Measurements from ENCODE around the gene CAMKK2. TPM values are rescaled to one million over a fixed set of nuclear protein-coding genes. Genes with fewer than 3 reads are reported as not detected.

The CAMKK2 gene
- total and polyA plus RNA-seq, 9 of the 15 experiments (the other 6 are each of a cell fraction or from before 2014, with no cell fraction given) = 4.3 to 32.0 (median 18.2) TPM

- TF ChIP-seq GATAD2A (IDR thresholded peaks at IDR 0.05) (0 out of 2 replicates have a peak, but pooled peaks have one; percentile 14), HBP1 (CRISPR knock-in tag; IDR thresholded peaks at IDR 0.05) (0 out of 2 replicates have a peak, but pooled peaks have one; percentile 44), DACH1 (IDR thresholded peaks at IDR 0.05; ENCODE audit: partially characterized antibody) (peak; percentile 94), MTA1 (IDR thresholded peaks at IDR 0.05; ENCODE audit: borderline replicate concordance) (peak; percentile 82), ZBTB7A (IDR thresholded peaks at IDR 0.05; ENCODE audit: borderline replicate concordance, control insufficient read depth, low read depth, low read length) (no peak), CC2D1A (IDR thresholded peaks at IDR 0.05) (0 out of 2 replicates have a peak, but pooled peaks have one; percentile 18), CREBBP (IDR thresholded peaks at IDR 0.05; ENCODE audit: low read depth, low read length) (peak; percentile 62), SRSF3 (IDR thresholded peaks at IDR 0.05; ENCODE audit: insufficient read depth, low read length) (no peak), XRCC5 (IDR thresholded peaks at IDR 0.05; ENCODE audit: low read depth, low read length) (no peak), HDAC1 (IDR thresholded peaks at IDR 0.05) (peak in 1 of 2 experiments; percentile 37; a peak in 1 of 4 replicates), RBM25 (IDR thresholded peaks at IDR 0.05; ENCODE audit: low read depth, low read length, severe bottlenecking) (peak; percentile 4), ZBTB2 (IDR thresholded peaks at IDR 0.05) (peak; percentile 77), ZNF121 (CRISPR knock-in tag; conservative IDR thresholded peaks at IDR 0.05) (peak; percentile 86)
- TF ChIP-seq, protein P1, sequence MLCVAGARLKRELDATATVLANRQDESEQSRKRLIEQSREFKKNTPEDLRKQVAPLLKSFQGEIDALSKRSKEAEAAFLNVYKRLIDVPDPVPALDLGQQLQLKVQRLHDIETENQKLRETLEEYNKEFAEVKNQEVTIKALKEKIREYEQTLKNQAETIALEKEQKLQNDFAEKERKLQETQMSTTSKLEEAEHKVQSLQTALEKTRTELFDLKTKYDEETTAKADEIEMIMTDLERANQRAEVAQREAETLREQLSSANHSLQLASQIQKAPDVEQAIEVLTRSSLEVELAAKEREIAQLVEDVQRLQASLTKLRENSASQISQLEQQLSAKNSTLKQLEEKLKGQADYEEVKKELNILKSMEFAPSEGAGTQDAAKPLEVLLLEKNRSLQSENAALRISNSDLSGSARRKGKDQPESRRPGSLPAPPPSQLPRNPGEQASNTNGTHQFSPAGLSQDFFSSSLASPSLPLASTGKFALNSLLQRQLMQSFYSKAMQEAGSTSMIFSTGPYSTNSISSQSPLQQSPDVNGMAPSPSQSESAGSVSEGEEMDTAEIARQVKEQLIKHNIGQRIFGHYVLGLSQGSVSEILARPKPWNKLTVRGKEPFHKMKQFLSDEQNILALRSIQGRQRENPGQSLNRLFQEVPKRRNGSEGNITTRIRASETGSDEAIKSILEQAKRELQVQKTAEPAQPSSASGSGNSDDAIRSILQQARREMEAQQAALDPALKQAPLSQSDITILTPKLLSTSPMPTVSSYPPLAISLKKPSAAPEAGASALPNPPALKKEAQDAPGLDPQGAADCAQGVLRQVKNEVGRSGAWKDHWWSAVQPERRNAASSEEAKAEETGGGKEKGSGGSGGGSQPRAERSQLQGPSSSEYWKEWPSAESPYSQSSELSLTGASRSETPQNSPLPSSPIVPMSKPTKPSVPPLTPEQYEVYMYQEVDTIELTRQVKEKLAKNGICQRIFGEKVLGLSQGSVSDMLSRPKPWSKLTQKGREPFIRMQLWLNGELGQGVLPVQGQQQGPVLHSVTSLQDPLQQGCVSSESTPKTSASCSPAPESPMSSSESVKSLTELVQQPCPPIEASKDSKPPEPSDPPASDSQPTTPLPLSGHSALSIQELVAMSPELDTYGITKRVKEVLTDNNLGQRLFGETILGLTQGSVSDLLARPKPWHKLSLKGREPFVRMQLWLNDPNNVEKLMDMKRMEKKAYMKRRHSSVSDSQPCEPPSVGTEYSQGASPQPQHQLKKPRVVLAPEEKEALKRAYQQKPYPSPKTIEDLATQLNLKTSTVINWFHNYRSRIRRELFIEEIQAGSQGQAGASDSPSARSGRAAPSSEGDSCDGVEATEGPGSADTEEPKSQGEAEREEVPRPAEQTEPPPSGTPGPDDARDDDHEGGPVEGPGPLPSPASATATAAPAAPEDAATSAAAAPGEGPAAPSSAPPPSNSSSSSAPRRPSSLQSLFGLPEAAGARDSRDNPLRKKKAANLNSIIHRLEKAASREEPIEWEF (CRISPR knock-in tag; IDR thresholded peaks at IDR 0.05) = peak; percentile 74; the same call in 1 of the 2 replicates
- BruUV-seq (replicated peaks) = no TSS peak
- ATAC-seq (no peak), DNase-seq (ENCODE audit: extremely low read depth in 1 of 4, low spot score in 3 of 4) (no peak), FAIRE-seq (no peak)
- Histone ChIP-seq H3K79me2 (ENCODE audit: control insufficient read depth, insufficient read depth, low read length) (no peaks in the 10 kb centered on the region), H4K20me1 (replicated peaks; ENCODE audit: control insufficient read depth, insufficient read depth, low read length) (no peaks in the 10 kb centered on the region), H3K9ac (ENCODE audit: insufficient read depth in 1 of 2, low read depth in 2 of 2, low read length in 2 of 2) (no peak overlapping the region), H3K9me1 (ENCODE audit: control insufficient read depth, insufficient read depth, low read length) (peaks cover 13% of the 10 kb centered on the region), H3K9me3 (replicated peaks; ENCODE audit: control insufficient read depth, insufficient read depth, low read depth, low read length) (no peaks in the 10 kb centered on the region), H3K36me3 (ENCODE audit: control insufficient read depth, insufficient read depth, low read length) (peaks cover 15% of the 10 kb centered on the region; the same call in 1 of the 3 replicates), H2AFZ (ENCODE audit: low read depth, low read length) (no peak overlapping the region), H3K4me3 (no peak overlapping the region), H3K27ac (ENCODE audit: extremely low read depth, low read depth, low read length) (no peak overlapping the region), H3K4me2 (ENCODE audit: insufficient read depth, low read length) (no peak overlapping the region), H3K4me1 (replicated peaks in 1 of 2; ENCODE audit: control insufficient read depth in 2 of 2, insufficient read depth in 2 of 2, low read length in 2 of 2) (peaks cover 6 to 10% of the 10 kb centered on the region in 2 experiments; a peak in 4 of 5 replicates), H3K27me3 (ENCODE audit: control insufficient read depth in 2 of 2, insufficient read depth in 2 of 2, low read length in 2 of 2) (no peaks in the 10 kb centered on the region)
- intact Hi-C loops (cut with micrococcal nuclease) (loop anchor here (10.0 kb wide), 1 partner anchor 215 kb away; no protein-coding TSS in a partner anchor), in situ Hi-C loops (cut with MboI) (no loop called here)
- ChIA-PET CTCF (ENCODE audit: low intra/inter-chr PET ratio) (interaction anchor here (1.0 kb wide), 1 partner anchor 159 kb away, joined by 4 read pairs; no protein-coding TSS in a partner anchor), POLR2A (interaction anchor here (2.0 kb wide), 1 partner anchor 20 kb away, joined by 8 read pairs; no protein-coding TSS in a partner anchor)
- 65% methylated on average over 3 of the region's 3 CpGs for WGBS (ENCODE audit: insufficient coverage, low coverage, missing lambda C conversion rate)
Observed at GRCh38 chr12:121219353-121219986, 77.0 kb downstream of the CAMKK2 start.

Data from K562 (cell line).